B cell (primary cell): ENCODE results near the gene EXD3. TPM values are rescaled to one million over a fixed set of nuclear protein-coding genes. Genes with fewer than 3 reads are reported as not detected.

ENCODE experiments used
- ATAC-seq: fragments of 200-7000 bp; cut with Tn5 transposase; one replicate; pipeline ENCODE4 v1.10.0; 2021; ENCODE audit warnings: low read depth, mild to moderate bottlenecking, moderate number of reproducible peaks, moderate library complexity
- CTCF ChIA-PET: fragments of 350-600 bp; sonication (Branson Sonifier 250); formaldehyde crosslinking; loops from one replicate; lab custom pipeline; 2021; ENCODE audit warnings: antibody characterized with exemption, inconsistent platforms; lab: Charles Lee
- POLR2A ChIA-PET: fragments of 350-600 bp; sonication (Branson Sonifier 250); formaldehyde crosslinking; loops from one replicate; lab custom pipeline; 2021; ENCODE audit warnings: antibody characterized with exemption; lab: Charles Lee
- DNase-seq: peaks from one replicate; pipeline ENCODE4 v3.0.0; 2013
- H2AFZ ChIP-seq: 2 replicates; pipeline ENCODE4 v1.6.1; 2012; ENCODE audit warnings: mild to moderate bottlenecking, low read depth, low read length; ENCODE audit not compliant: insufficient read depth, poor library complexity, severe bottlenecking
- H3K27ac ChIP-seq, 2 donors: 1 replicate in 1 of 2; 2 replicates in 1 of 2; pipeline ENCODE4 v1.5.1; 2012 to 2013; ENCODE audit warnings: low read length in 2 of 2, mild to moderate bottlenecking in 2 of 2, moderate library complexity in 1 of 2
- H3K27me3 ChIP-seq, 4 experiments: fragments of 200-600 bp in 1 of 4; sonication (generic) in 1 of 4; replicated peaks in 1 of 4; 1 replicate in 2 of 4; 2 replicates in 2 of 4; pipeline versions ENCODE4 v1.6.1 to v1.7.0; 2013 to 2016; ENCODE audit warnings: low read length in 3 of 4, mild to moderate bottlenecking in 2 of 4, mixed read lengths in 1 of 4, moderate library complexity in 1 of 4; ENCODE audit not compliant: insufficient read depth in 4 of 4, control insufficient read depth in 3 of 4; ENCODE audit errors: control extremely low read depth in 1 of 4
- H3K36me3 ChIP-seq, 2 experiments: replicated peaks in 1 of 2; 1 replicate in 1 of 2; 2 replicates in 1 of 2; pipeline versions ENCODE4 v1.6.1 to v1.7.1; 2013; ENCODE audit warnings: low read length in 1 of 2; ENCODE audit not compliant: insufficient read depth in 2 of 2, control insufficient read depth in 1 of 2; ENCODE audit errors: control extremely low read depth in 1 of 2, extremely low read depth in 1 of 2
- H3K4me1 ChIP-seq, 2 donors: fragments of 200-600 bp in 1 of 2; sonication (generic) in 1 of 2; 1 replicate in 1 of 2; 2 replicates in 1 of 2; pipeline versions ENCODE4 v1.5.1 to v1.6.1; 2013 to 2017; ENCODE audit warnings: low read length in 2 of 2; ENCODE audit not compliant: control insufficient read depth in 2 of 2, insufficient read depth in 2 of 2
- H3K4me2 ChIP-seq: replicated peaks from 2 replicates; pipeline ENCODE3; 2012; ENCODE audit warnings: mild to moderate bottlenecking, low read depth, low read length; ENCODE audit not compliant: poor library complexity, severe bottlenecking
- H3K4me3 ChIP-seq, 5 experiments: fragments of 200-600 bp in 1 of 5; sonication (generic) in 1 of 5; 1 replicate in 3 of 5; 2 replicates in 2 of 5; pipeline versions ENCODE4 v1.5.1 to v1.7.0; 2011 to 2016; ENCODE audit warnings: low read length in 4 of 5, mild to moderate bottlenecking in 4 of 5, low read depth in 2 of 5, control low read depth in 1 of 5, moderate library complexity in 1 of 5; ENCODE audit not compliant: insufficient read depth in 1 of 5; ENCODE audit errors: control extremely low read depth in 1 of 5, extremely low read depth in 1 of 5
- H3K79me2 ChIP-seq: fragments of 200-600 bp; sonication (generic); one replicate; pipeline ENCODE4 v1.6.0; 2016; ENCODE audit warnings: low read length; ENCODE audit not compliant: control insufficient read depth, insufficient read depth
- H3K9ac ChIP-seq: fragments of 200-600 bp; sonication (generic); 2 replicates; pipeline ENCODE4 v1.6.1; 2017; ENCODE audit warnings: mild to moderate bottlenecking, low read length, moderate library complexity
- H3K9me3 ChIP-seq, 3 donors: one replicate each; pipeline versions ENCODE4 v1.6.1 to v1.7.1; 2013; ENCODE audit warnings: low read length in 2 of 3; ENCODE audit not compliant: control insufficient read depth in 2 of 3, insufficient read depth in 1 of 3; ENCODE audit errors: control extremely low read depth in 1 of 3
- H4K20me1 ChIP-seq: 2 replicates; pipeline ENCODE4 v1.6.0; 2012; ENCODE audit warnings: mild to moderate bottlenecking, low read length; ENCODE audit not compliant: insufficient read depth, control insufficient read depth, poor library complexity, severe bottlenecking
- H3K27ac Mint-ChIP-seq: one replicate; pipeline ENCODE4 v1.8.0; 2021; ENCODE audit warnings: mixed read lengths
- H3K27me3 Mint-ChIP-seq: one replicate; pipeline ENCODE4 v1.8.0; 2021; ENCODE audit warnings: mixed read lengths
- H3K4me1 Mint-ChIP-seq: one replicate; pipeline ENCODE4 v1.8.0; 2021; ENCODE audit warnings: mixed read lengths
- H3K4me3 Mint-ChIP-seq: one replicate; pipeline ENCODE4 v1.8.0; 2021; ENCODE audit warnings: mixed read lengths
- H3K9me3 Mint-ChIP-seq: one replicate; pipeline ENCODE4 v1.8.0; 2022; ENCODE audit warnings: mixed read lengths; ENCODE audit not compliant: insufficient read depth
- CTCF ChIP-seq: fragments of 200-600 bp; IDR thresholded peaks from one replicate; pipeline ENCODE4 v1.8.0; 2022; ENCODE audit warnings: antibody characterized with exemption, mild to moderate bottlenecking
- EZH2 ChIP-seq: IDR thresholded peaks from 2 replicates; pipeline ENCODE4 v1.6.1; 2012; ENCODE audit warnings: borderline replicate concordance, low read depth, mild to moderate bottlenecking, moderate library complexity, low read length; ENCODE audit not compliant: insufficient read depth, poor library complexity, severe bottlenecking
- WGBS: methylation state at CpG from one replicate; pipeline ENCODE4 v1.1.5; 2013; ENCODE audit warnings: missing lambda C conversion rate; ENCODE audit not compliant: insufficient coverage; 5-methylcytosine and 5-hydroxymethylcytosine counted together
- intact Hi-C: fragments of 100-400 bp; cut with micrococcal nuclease; formaldehyde crosslinking; loops from one replicate; pipeline ENCODE4 v1.10.0; 2022
- polyA plus RNA-seq: library from polyadenylated mRNA; depleted of rRNA; stranded (reverse); fragments of >200 nt; gene quantifications from 2 replicates; pipeline ENCODE4 v1.2.3, GENCODE V29; 2012
- total RNA-seq, 2 donors: library from RNA; stranded (reverse); fragments of 120-200 nt in 1 of 2; gene quantifications; 1 replicate in 1 of 2; 2 replicates in 1 of 2; pipeline versions ENCODE4 v1.2.3 to v1.2.4, GENCODE V29; 2013 to 2022

The EXD3 gene
- total and polyA plus RNA-seq, 2 donors (not counting 1 experiment from before 2014, with no cell fraction given) = 22.5 to 23.7 TPM

- no peaks in the 10 kb centered on the region for H3K36me3 ChIP-seq
- H3K4me1 ChIP-seq = no peaks in the 10 kb centered on the region
- H3K27ac ChIP-seq = no peak overlapping the region
- Mint-ChIP-seq H3K27me3 (no peaks in the 10 kb centered on the region), H3K27ac (no peak overlapping the region), H3K4me3 (no peak overlapping the region), H3K9me3 (peaks cover 4% of the 10 kb centered on the region), H3K4me1 (no peaks in the 10 kb centered on the region)
- no peaks in the 10 kb centered on the region for H3K79me2 ChIP-seq
- ATAC-seq (no peak), DNase-seq (no peak)
- WGBS = 94% methylated on average over 10 of the region's 10 CpGs
- no peak for TF ChIP-seq EZH2
- TF ChIP-seq CTCF = no peak
- H3K9me3 ChIP-seq = peaks cover 0 to 41% (median 7%) of the 10 kb centered on the region in 3 donors
- no peaks in the 10 kb centered on the region for H4K20me1 ChIP-seq
- H3K9ac ChIP-seq = no peak overlapping the region
- POLR2A ChIA-PET = no interaction called here
- H3K27me3 ChIP-seq = no peaks in the 10 kb centered on the region
- CTCF ChIA-PET = no interaction called here
- no peak overlapping the region for H3K4me3 ChIP-seq
- intact Hi-C loops = no loop called here
- H2AFZ ChIP-seq = no peak overlapping the region
- no peak overlapping the region for H3K4me2 ChIP-seq
Observed at GRCh38 chr9:137358126-137358525, 64.8 kb downstream of the EXD3 start.

- no peaks in the 10 kb centered on the region for H3K4me1 Mint-ChIP-seq
- no peak overlapping the region for H3K27ac Mint-ChIP-seq
- peaks cover 4% of the 10 kb centered on the region for H3K9me3 Mint-ChIP-seq
- Histone ChIP-seq H3K4me3 (no peak overlapping the region), H3K27ac (no peak overlapping the region), H3K9ac (no peak overlapping the region), H2AFZ (no peak overlapping the region), H3K27me3 (no peaks in the 10 kb centered on the region), H3K9me3 (peaks cover 0 to 41% (median 7%) of the 10 kb centered on the region in 3 donors), H3K4me2 (no peak overlapping the region), H3K36me3 (no peaks in the 10 kb centered on the region), H3K4me1 (no peaks in the 10 kb centered on the region), H3K79me2 (no peaks in the 10 kb centered on the region), H4K20me1 (no peaks in the 10 kb centered on the region)
- CTCF ChIA-PET = no interaction called here
- WGBS = no CpG with 5 or more reads among the region's 4 CpGs
- POLR2A ChIA-PET = no interaction called here
- no peak for DNase-seq
- TF ChIP-seq EZH2 (no peak), CTCF (no peak)
- intact Hi-C loops = no loop called here
- no peaks in the 10 kb centered on the region for H3K27me3 Mint-ChIP-seq
- no peak for ATAC-seq
- H3K4me3 Mint-ChIP-seq = no peak overlapping the region
Observed at GRCh38 chr9:137357166-137357565, 65.8 kb downstream of the EXD3 start.
